GM19463 (cell line): ENCODE results near the gene PDK2.

ENCODE experiments used
- ATAC-seq: cut with Tn5 transposase; IDR thresholded peaks from one replicate; pipeline ENCODE4 v1.9.1; 2021; ENCODE audit warnings: mild to moderate bottlenecking, moderate library complexity; ENCODE audit not compliant: unreplicated experiment

Gene PDK2

DNA sequence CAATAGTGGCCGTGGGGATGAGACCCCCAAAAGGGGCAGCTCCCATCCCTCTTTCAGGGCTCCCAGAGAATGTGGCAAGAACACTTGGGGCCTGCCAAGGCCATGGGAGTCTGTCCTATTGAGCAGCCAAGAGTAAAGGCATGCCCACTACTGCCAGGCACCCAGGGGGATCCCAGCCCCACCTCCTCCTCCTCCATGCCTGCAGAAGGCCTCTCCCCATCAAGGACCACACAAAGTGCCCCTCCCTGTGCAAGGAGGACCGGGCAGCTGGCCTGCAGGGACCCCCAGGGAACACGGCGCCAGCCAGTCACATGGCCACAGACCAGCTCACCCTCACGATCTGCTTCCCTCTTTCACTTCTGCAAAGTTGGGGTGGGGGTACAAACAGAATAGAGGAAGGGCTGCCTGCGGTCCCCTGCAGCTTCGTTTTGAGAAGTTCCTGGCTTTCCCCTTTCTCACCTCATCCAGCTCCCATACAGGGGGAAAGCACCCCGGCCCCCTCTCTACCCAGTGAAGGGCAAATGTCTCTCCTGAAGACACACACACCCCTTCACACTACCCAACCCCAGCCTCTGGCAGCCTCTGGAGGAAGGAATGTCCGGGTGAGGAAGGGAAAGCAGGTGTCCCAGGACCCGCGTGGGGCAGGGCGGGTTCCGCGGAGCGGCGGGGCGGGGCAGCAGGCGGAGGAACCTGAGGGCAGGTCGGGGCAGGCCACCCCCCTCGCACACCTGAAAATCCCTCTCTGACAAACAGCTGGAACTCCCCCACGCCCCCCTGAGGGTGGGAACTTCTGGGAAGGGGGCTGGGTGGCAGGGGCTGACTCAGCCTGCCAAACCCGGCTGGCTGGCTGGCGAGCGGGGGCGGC, 53.3 kb downstream of the PDK2 start:
- peak; percentile 43 for ATAC-seq

GRCh38 chr17:50149091-50149416, 53.9 kb downstream of the PDK2 start:
- ATAC-seq: no peak

- no peak for ATAC-seq
Observed at GRCh38 chr17:50149417-50150353, 54.5 kb downstream of the PDK2 start.

DNA sequence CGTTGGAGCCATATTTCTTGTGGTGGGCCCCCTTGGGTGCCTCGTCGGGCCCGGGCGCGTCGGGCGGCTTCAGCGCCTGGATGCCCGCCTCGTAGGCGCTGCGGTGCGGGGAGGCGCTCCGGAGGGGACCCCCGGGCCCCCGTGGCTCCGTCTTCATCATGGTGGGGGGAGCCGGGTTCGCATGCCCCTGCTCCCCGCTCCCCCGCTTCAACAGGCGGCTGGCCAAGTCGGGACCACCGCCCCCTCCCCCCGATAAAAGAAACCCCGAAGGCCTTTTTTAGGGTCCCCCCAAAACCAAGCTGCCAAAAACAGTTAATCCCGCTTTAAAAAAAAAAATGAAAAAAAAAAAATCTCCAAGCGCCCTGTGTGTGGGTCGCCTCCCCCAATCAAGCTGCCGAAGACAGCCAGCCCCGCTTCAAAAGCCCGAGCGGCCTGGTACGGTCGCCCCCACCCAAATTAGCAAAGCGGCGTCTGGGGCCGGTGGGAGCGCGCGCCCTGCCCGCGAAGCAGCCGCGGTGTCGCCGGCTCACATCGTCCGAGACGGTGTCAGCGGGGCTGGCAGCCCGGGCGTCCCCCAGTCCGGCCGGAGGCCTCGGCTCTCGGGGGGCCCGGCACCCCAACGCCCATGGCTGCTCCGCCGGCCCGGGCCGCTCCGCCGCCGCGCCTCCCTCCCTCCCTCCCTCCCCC, 55.3 kb downstream of the PDK2 start, which contains the start of gene PPP1R9B:
Gene PPP1R9B, minus strand, starts transcription at position 324 of the 687 bp plus-strand sequence. Its CDS starts 164 bp downstream, at position 160.
- ATAC-seq: no peak

- ATAC-seq: peak; percentile 32
Observed at GRCh38 chr17:50151041-50151936, 56.1 kb downstream of the PDK2 start.

DNA sequence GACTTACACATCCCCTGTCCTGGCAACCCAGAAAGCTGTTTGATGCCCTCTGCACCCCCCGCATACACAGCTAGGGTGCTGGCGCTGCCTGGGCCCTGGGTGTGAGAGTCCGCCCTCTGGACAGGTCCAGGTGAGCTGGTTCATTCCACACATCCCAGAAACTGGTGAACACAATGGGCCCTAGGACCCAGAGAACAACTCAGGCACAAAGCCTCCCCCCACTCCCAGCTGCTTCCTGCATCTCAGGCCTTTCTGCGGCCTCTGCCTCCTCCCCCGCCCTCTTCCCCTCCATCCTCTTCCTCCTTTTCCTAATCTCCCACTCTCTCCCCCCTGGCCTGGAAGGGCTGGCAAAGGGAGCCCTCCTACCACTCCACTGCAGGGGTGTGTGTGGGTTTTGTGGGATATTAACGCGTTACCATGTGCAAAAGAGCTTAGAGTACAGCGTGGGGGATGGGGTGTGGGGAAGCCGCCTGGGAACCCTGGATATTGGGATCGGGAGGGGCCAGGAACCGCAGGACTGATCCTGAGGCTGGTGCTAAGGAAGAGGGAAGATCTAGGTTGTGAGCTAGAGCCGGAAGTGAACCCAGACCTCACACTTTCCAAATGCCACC, 56.9 kb downstream of the PDK2 start:
- ATAC-seq: no peak

GRCh38 chr17:50152736-50153135, 57.6 kb downstream of the PDK2 start:
- no peak for ATAC-seq

- no peak for ATAC-seq
Observed at GRCh38 chr17:50153650-50154575, 58.8 kb downstream of the PDK2 start.

DNA sequence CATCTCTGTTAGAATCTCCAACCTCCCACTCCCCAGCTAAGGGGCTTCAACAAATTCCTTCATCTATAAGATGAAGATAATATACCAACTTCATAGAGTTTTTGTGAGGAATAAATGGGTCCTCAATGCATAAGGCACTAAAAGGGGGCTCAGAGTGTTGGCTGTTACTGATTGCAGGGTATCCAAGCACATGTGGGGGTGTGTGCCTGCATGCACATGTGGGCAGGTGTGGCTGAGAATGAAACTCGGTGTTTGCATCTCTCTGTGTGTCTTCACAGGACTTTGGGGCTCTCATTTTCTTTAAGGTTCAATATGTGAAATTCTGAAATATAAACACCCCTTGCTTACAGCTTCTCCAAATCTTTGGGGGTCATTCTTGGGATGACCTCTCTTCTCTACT, 59.5 kb downstream of the PDK2 start:
- ATAC-seq: peak; percentile 31

GRCh38 chr17:50155115-50155819, 60.1 kb downstream of the PDK2 start:
- no peak for ATAC-seq

- no peak for ATAC-seq
Observed at GRCh38 chr17:50157891-50158290, 62.7 kb downstream of the PDK2 start.

GRCh38 chr17:50161023-50161910, 66.1 kb downstream of the PDK2 start:
- peak; percentile 83 for ATAC-seq
